VCaP (cell line): ENCODE data around the gene PGGHG.

ENCODE experiments used
- H3K27ac ChIP-seq: fragments of 450-650 bp; 2 replicates; pipeline ENCODE4 v1.5.1; 2017
- TF ChIP-seq, protein P1 (sequence below): fragments of 450-650 bp; conservative IDR thresholded peaks from 2 replicates; pipeline ENCODE4 v1.5.1; 2017; ENCODE audit warnings: mild to moderate bottlenecking, moderate library complexity

The PGGHG gene

DNA sequence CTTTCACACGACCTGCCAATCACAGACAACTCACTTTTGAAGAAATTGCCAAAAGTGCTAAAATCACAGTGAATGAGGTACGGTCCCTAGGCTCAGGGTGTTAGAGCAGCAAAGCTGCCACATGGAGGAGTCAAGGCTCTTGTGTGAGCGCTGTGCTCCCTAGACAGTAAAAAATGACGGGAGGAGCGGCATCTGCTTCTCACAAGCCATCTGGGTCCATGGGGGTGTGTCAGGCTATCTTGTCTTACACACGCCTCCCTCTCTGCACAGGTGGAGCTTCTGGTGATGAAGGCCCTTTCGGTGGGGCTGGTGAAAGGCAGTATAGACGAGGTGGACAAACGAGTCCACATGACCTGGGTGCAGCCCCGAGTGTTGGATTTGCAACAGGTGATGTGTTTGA lies 37.4 kb upstream of the PGGHG start:
- TF ChIP-seq, protein P1, sequence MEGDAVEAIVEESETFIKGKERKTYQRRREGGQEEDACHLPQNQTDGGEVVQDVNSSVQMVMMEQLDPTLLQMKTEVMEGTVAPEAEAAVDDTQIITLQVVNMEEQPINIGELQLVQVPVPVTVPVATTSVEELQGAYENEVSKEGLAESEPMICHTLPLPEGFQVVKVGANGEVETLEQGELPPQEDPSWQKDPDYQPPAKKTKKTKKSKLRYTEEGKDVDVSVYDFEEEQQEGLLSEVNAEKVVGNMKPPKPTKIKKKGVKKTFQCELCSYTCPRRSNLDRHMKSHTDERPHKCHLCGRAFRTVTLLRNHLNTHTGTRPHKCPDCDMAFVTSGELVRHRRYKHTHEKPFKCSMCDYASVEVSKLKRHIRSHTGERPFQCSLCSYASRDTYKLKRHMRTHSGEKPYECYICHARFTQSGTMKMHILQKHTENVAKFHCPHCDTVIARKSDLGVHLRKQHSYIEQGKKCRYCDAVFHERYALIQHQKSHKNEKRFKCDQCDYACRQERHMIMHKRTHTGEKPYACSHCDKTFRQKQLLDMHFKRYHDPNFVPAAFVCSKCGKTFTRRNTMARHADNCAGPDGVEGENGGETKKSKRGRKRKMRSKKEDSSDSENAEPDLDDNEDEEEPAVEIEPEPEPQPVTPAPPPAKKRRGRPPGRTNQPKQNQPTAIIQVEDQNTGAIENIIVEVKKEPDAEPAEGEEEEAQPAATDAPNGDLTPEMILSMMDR, result no peak

DNA sequence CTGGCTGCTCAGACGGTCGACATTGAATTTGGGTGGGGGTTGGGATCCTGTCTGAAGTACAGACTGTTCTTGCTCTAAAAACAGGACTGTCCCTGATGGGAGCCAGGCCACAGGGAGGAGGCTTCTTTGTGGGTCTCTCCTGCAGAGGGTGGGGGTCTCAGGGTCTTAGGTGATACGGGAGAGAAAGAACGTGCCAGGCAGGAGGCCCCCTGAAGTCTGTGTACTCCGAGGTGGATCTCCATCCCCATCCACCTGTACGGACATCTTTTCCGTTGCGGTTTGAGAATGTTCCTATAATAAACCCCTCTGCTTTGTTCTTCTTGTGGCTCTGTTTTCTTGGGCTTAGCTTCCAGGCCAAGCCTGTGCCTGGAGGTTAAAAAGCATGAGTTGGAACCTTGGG lies 36.3 kb upstream of the PGGHG start:
- TF ChIP-seq, protein P1, result no peak
- H3K27ac ChIP-seq, result no peak overlapping the region

More for the DNA sequence above, 37.4 kb upstream of the PGGHG start:
- no peak overlapping the region for H3K27ac ChIP-seq

DNA sequence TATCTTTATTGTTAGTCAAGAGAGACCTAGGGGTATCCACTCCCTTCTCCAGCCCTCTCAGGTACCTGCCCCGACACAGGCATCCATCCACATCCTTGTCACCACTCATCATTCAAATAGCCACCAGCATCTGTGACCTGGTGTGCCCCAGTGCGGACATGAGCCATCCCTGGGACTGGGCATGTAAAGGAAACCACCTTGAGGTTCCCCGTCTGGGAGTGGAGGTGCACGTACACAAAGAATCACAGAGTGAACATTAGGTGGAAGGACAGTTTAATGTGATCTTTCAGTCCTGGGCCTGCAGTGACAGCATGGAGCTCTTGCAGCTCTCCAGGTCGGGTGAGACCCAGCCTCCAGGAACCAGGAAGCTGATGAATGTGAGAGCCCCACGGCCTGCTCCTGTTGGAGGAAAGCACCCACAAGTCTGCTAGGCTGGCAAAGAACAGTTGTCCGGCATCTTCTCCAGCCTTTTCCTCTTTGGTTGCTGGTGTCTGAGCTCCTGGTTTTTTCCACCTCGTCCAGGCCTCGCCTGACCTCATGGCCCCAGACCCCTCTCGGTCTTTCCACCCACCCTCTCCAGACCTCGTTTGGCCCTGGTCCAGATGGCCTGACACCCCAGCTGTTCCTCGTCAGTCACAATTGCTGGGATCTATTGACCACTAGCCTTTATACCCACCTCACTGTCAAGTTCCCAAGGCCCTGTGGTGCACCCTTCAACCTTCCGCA lies 35.6 kb upstream of the PGGHG start:
- no peak overlapping the region for H3K27ac ChIP-seq
- TF ChIP-seq, protein P1, result no peak

DNA sequence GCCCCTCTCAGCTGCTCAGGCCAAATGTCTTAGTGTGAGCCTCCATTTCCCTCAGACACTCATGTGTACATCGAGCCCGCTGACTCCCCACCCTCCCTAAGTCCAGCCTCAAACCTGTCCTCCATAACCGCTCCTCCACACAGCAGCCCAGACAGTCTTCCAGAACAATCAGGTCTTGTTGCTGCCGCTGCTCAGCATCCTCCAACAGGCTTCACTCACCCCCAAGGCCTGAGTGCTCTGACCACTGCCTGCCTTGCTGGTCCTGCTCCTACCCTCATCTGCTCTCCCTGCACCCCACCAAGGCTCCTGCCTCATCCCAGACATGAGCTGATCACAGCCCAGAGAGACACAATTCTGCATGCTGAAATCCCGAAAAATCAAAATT lies 35.0 kb upstream of the PGGHG start:
- TF ChIP-seq, protein P1, result no peak
- no peak overlapping the region for H3K27ac ChIP-seq

DNA sequence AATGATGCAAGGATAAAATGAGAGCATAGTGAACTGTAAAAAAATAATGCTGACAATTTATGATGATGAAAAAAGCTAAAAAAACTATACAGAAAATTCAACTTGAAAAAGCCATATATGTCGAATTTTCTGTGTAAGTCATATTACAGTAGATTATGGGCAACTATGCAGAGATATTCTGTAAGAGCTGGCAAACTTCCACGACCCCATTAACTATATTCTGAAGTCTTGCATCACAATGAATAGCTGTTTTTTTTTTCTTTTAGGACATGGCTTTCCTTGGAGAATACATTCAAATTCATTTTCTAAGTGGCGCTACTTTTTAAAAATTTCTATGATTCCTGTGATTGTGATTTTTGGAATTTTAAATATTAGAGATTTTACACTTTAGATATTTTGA lies 33.8 kb upstream of the PGGHG start:
- TF ChIP-seq, protein P1, result no peak

DNA sequence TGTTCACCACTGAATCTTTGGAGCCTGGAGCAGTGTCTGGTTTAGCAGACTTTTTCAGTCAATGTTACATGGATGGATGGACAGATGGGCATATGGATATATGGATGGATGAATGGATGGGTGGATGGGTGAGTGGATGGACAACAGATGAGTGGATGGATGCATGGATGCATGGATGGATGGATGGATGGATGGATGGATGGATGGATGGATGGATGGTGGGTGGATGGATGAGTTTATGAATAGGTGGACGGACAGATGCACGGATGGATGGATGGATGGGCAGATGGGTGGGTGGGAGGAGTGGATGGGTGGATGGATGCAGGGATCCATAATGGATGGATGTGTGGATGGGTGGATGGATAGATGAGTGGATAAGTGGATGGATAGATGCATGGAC lies 33.1 kb upstream of the PGGHG start:
- H3K27ac ChIP-seq, result no peak overlapping the region
- TF ChIP-seq, protein P1, result no peak

More for the DNA sequence above, 33.8 kb upstream of the PGGHG start:
- H3K27ac ChIP-seq, result no peak overlapping the region

DNA sequence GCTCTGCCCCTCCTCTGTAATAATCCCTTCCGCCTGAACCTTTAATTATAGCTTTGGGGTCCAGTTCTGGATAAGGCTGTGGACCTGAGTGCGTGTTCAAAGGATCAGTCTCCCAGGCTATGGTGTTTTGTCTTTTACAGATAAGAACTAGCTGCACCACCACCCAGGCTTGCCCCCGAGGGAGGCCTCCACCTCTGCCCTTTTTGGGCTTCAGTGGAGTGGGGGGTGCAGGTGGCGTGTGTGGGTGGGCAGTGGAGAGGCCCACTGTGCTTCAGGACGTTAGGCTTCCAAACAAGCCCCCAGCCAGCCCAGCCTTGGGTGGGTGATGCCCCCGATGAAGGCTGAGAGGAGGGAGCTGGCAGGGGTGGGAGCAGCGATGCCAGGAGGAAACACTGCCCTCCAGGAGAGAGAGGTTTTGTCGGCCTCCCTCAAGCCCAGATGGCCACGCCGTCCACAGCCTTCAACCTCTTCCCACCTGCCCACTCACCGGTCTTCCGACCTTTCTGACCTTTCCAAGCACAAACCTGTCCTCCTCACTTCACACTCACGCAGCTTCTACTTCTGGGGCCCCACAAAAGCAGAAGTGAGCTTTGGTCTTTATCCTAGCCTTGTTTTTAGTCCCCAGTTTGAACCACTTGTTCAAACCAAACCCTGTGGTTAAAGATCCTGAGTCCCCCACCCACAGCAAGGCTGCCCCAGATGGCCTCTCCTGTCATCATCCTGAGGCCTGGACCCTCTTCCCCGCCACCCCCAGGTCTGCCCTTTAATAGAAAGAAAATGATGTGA lies 31.8 kb upstream of the PGGHG start:
- TF ChIP-seq, protein P1, result no peak
- no peak overlapping the region for H3K27ac ChIP-seq
